Stimulated activated CD8-positive, alpha-beta memory T cell treated with anti-CD3 and anti-CD28 coated beads, Interleukin-7, amount 100 ng/mL, for 4 hours (primary cell): ENCODE results near the gene ARHGEF9.
A peak's percentile ranks its signal among the peaks of the same experiment; 100 is the strongest.

Source experiments
- DNase-seq, 2 donors: peaks; one replicate each; pipeline ENCODE4 v3.0.0-alpha.2; 2020; ENCODE audit warnings: low read depth in 2 of 2

Gene ARHGEF9

DNA sequence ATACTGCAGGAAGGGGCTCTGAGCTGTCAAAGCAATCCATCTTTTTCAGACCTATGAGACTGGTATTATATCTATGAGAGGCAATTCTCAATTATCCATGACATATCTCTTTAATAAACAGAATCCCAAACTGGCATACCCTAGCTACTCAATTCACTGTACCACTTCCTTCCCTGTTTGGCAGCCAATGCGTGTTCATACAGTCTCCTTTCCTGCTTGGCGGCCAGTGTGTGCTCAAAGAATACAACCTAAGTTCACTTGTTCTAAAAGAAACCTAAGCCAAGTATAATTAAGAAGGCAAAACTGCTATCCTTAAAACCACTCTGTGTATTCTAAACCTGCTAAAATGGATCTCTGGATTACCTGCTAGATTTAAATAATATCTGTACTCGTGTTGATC is 38.3 kb downstream of the ARHGEF9 start:
- no peak for DNase-seq

DNA sequence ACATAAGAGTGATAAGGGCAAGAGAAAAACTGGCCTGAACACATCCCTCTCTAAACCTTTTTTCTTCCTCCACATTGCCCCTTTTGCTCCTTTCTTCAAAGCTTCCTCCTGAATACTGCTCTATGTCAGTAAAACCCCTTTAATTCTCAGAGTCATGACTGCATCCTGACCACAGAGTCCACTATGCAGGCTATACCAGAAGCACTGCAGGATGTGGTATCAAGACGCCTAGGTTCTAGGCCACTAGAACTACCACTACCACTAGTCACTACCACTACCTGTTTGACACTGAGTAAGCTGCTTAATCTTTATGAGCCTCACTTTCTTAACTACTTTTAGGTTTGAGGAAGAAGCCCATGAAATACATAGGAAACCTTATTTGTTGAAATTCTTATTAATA is 38.7 kb downstream of the ARHGEF9 start:
- DNase-seq, result peak; percentile 2 to 7

DNA sequence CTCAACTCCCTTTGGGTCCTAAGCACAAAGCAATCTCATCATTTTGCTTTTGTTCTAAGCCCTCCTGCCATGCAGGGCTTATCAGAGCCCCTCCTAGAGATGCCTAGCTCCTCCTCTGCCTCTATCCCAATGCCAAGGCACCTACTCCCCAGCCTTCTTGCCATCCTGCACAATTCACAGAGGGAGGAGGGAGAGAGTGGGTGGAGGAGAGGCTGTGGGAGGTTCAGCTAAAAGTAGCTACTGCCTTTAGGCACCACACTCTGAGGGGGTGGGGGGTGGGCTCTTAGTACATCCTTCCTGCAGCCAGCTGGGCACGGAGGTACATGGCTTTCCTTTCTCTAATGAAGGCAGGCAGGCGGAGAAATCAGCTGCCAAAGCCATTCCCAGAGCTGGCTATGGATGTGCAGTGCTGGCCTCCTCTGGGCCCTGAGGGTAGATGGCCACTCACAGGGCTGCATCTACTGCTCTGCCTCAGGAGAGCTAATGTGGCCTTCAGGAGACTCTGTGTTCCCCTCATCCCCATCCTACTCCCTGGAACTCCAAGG is 40.1 kb downstream of the ARHGEF9 start:
- DNase-seq, result no peak

GRCh38 chrX:63743596-63743995 is 41.4 kb downstream of the ARHGEF9 start:
- DNase-seq, result no peak

- DNase-seq, result no peak
Measured at GRCh38 chrX:63740382-63740781, 44.6 kb downstream of the ARHGEF9 start.

- no peak for DNase-seq
Measured at GRCh38 chrX:63739885-63740284, 45.1 kb downstream of the ARHGEF9 start.

GRCh38 chrX:63738696-63739095 is 46.3 kb downstream of the ARHGEF9 start:
- no peak for DNase-seq

DNA sequence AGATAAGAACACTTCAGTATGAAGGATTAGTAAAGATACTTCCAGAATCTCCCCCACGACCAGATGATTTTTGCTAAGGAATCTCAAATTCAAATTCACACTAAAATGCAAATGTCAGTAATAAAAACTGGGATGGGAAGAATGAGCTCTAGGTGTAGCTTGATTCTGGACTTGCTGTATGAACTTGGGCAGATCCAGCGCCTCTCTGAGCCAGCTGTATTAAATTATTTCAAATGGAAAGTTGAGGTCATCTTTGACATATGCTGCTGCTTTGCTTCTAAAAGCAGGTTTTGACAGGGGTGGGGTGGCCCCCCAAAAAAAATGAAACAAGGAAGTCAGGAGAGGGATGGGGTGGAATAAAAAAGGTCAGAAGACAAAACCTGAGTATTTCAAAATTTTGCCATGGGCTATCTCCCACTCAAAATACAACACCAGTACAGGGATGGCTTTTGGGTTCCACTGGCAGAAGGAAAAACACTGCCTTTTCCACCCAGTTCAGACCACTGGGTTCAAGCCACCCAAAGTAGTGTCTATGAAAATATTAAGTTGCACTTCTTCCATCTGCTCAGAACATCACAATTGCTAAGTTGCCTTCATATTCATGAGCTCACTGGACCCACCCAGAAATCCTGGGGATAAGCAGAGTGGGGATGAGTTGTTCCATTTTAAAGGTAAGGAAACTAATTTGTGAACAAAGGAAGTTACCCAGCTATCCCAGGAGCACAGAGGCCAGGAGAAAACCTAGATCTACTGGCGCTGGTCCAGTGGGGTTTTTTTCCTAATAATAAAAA is 47.7 kb downstream of the ARHGEF9 start:
- DNase-seq, result no peak

- no peak for DNase-seq
Measured at GRCh38 chrX:63735882-63736281, 49.1 kb downstream of the ARHGEF9 start.

DNA sequence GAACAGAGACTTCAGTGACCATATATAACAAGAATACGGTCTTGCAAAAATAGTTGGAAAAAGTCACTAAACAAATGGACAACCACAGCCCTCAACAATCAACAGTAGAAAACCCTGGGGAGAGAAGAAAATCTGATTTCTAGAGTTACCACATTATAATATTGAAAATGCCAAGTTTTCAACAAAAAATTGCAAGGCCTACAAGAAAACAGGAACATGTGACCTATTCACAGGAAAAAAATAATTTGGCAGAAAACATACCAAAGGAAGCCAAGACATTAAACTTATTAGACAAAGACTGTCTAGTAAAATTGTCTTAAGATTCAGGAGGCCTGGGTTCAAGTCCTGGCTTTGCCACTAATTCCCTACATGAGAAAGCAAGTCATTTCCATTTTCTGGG is 64.7 kb downstream of the ARHGEF9 start:
- no peak for DNase-seq

GRCh38 chrX:63719633-63720032 is 65.4 kb downstream of the ARHGEF9 start:
- no peak for DNase-seq

- no peak for DNase-seq
Measured at GRCh38 chrX:63718010-63718694, 66.9 kb downstream of the ARHGEF9 start.

GRCh38 chrX:63713526-63713925 is 71.5 kb downstream of the ARHGEF9 start:
- no peak for DNase-seq

GRCh38 chrX:63708801-63709200 is 76.2 kb downstream of the ARHGEF9 start:
- no peak for DNase-seq

DNA sequence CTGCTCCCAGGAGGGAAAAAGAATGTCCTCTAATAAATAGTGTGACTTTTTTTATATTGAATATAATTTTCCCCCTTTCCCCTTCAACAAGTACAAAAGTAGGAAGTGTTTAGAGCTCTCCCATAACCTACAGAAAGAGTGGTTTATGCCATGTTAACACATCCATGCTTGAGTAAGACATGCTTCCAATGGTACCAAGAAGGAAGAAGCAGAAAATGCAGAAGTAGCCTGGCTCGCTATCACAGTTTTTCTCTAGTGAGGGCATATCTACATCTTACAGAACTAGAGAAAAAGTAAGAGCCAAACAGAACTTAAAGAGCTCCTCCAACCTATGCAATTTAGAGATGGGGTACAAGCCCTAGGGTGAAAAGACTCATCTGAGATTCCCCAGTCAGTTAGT is 82.5 kb downstream of the ARHGEF9 start:
- no peak for DNase-seq

DNA sequence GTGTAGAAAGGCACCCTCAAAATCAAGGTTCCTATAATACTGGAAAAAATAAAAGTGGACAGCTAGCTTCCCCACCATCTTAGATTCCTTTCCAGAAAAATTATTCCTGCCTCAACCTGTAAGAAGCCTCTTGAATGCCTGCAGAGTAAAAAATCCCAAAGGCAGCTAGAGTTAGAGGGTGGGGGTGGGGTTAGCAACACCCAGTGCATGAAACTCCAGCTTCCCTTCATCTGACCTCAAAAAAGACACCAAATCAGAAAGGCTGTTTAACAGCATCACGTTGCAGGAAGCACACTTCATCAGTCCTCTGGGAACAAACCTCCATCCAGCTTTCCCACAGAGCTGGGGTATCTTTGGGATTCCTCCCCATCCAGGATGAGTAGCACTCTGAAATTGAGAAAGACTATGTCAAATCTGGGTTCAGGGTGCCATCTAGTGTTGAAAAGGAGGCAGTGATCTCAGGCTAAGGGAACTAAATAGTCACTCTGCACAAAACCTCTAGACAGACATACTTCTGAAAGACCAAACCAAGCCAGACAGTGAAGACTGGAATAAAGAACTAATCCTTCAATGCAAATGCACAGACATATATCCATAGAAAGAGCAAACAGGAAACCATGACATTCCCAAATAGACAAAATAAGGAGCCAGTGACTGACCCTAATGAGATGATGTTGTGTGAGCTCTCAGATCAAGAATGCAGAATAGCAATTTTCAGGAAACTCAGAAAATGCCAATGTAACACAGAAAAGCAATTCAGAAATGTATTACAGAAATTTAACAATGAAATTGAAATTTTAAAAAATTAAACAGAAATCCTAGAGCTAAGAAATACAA is 97.9 kb downstream of the ARHGEF9 start:
- DNase-seq, result no peak

DNA sequence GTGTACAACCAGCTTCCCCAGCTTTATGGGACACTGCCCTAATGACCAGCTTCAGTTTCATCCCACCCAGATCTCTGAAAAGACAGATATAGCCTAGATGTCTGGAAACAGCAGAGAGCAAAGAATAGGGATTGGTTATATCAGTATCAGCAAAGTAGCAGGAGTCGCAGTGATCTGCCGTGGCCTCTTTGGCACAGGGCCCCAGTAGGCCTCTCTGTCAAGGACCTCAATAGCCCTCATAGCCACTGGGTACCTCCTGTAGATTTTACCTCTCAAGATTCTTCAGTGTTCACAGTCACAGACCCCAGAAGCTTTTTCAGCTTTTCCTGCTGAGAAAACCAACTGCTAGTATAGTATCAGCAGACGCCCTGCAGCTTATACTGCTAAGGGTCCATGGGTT is 104.6 kb downstream of the ARHGEF9 start:
- no peak for DNase-seq

DNA sequence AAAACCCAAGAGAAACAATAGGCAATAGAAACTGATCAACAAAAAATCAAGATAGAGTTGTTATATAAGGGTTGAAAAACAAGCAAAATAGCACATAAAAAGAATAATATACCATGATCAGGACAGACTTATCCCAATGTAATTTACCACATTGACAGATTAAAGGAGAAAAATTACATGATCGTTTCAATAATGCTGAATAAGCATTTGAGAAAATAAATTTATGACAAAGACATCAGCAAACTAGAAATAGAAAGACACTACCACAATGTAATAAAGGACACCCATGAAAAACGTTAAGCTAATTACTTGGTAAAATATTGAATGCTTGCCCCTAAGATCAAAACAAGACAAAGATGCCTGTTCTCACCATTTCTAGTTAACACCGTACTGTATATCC is 105.6 kb downstream of the ARHGEF9 start:
- no peak for DNase-seq

- no peak for DNase-seq
Measured at GRCh38 chrX:63675716-63676115, 109.3 kb downstream of the ARHGEF9 start.

DNA sequence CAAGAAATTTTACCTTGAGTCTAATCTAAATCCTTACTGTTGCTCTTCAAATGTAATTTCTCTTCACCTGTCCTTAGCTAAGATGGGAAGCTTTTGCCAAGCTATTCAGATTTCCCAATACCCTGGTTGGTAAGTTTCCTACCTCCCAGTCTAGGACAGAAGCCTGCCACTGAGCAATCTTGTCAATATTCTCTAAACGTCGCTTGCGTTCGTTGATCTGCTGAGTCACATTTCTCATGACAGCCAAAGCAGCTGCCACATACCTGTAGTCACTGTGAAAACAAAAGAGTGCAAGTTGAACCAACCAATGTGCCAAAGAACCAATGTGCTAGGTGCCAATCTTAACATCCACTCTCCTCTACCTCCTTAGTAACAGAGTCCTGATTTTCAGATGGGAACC is 111.1 kb downstream of the ARHGEF9 start:
- DNase-seq, result no peak

GRCh38 chrX:63664741-63665140 is 120.3 kb downstream of the ARHGEF9 start:
- no peak for DNase-seq

DNA sequence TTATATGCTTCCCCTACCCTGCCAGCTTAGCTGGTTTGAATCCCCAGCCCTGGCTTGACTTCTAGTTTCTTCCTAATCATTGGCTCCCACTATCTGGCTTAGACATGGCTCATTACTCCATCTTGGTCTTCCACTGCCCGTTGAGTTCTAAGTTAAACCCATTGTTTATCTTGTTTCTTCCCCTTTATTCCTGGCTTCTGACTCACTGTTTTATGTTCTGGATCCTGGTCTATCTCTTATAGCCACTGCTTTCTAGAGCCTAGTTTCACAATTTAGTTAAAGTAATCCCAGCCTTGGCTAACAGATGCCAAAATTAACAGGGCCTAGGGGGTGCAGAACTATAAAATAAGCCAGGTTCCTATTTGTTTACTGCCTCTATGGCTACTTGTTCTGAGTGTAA is 120.9 kb downstream of the ARHGEF9 start:
- DNase-seq, result no peak
